GM10266 (cell line): ENCODE data around the gene ARL6IP4.

ENCODE experiments used
- DNase-seq: peaks from one replicate; pipeline ENCODE4 v3.0.0; 2012; ENCODE audit errors: extremely low spot score
- CTCF ChIP-seq: IDR thresholded peaks from 2 replicates; pipeline ENCODE4 v1.5.1; 2012; ENCODE audit warnings: mild to moderate bottlenecking, low read depth; ENCODE audit not compliant: control insufficient read depth, insufficient read depth; ENCODE audit errors: missing control alignments

ARL6IP4 gene

GRCh38 chr12:122998316-122998715, 17.8 kb downstream of the ARL6IP4 start:
- DNase-seq = no peak
- TF ChIP-seq CTCF = no peak

GRCh38 chr12:122999196-122999946, 18.9 kb downstream of the ARL6IP4 start:
- TF ChIP-seq CTCF = no peak
- DNase-seq = no peak

- no peak for TF ChIP-seq CTCF
- no peak for DNase-seq
These were observed 19.5 kb downstream of the ARL6IP4 start for GRCh38 chr12:122999986-123000420.

- TF ChIP-seq CTCF = no peak
- DNase-seq = no peak
These were observed 20.1 kb downstream of the ARL6IP4 start for GRCh38 chr12:123000578-123000977.

- no peak for DNase-seq
- no peak for TF ChIP-seq CTCF
These were observed 21.0 kb downstream of the ARL6IP4 start for GRCh38 chr12:123001464-123001863.

- TF ChIP-seq CTCF = no peak
- DNase-seq = no peak
These were observed 22.8 kb downstream of the ARL6IP4 start for GRCh38 chr12:123003257-123003656.

- no peak for TF ChIP-seq CTCF
- no peak for DNase-seq
These were observed 23.8 kb downstream of the ARL6IP4 start for GRCh38 chr12:123004287-123004686.
